ENCODE measurements around the gene FNBP1.

GRCh38 chr9:130023994-130024596 is 18.9 kb downstream of the FNBP1 start:
- no peak for TF ChIP-seq FOXP1 (CRISPR knock-in tag; IDR thresholded peaks at IDR 0.05; ENCODE audit: borderline replicate concordance)
- no peak for TF ChIP-seq MLX (CRISPR knock-in tag; IDR thresholded peaks at IDR 0.05)
- TF ChIP-seq NFE2L1 (CRISPR knock-in tag; IDR thresholded peaks at IDR 0.05): no peak
- TF ChIP-seq HMGXB4 (CRISPR knock-in tag; IDR thresholded peaks at IDR 0.05): no peak
- TF ChIP-seq CTCF (IDR thresholded peaks at IDR 0.05): no peak
- TF ChIP-seq ATF1 (CRISPR knock-in tag; IDR thresholded peaks at IDR 0.05): no peak
- TF ChIP-seq USF1 (CRISPR knock-in tag; IDR thresholded peaks at IDR 0.05): no peak
- TF ChIP-seq ZSCAN18 (CRISPR knock-in tag; IDR thresholded peaks at IDR 0.05): no peak
- no peak for TF ChIP-seq ZNF396 (CRISPR knock-in tag; IDR thresholded peaks at IDR 0.05; ENCODE audit: borderline replicate concordance)
- no peak for TF ChIP-seq CREB1 (CRISPR knock-in tag; IDR thresholded peaks at IDR 0.05)
- TF ChIP-seq E2F4 (CRISPR knock-in tag; IDR thresholded peaks at IDR 0.05; ENCODE audit: borderline replicate concordance, low read depth): no peak
- TF ChIP-seq AFF4 (CRISPR knock-in tag; IDR thresholded peaks at IDR 0.05; ENCODE audit: borderline replicate concordance): no peak
- no peak for TF ChIP-seq NR3C1 (CRISPR knock-in tag; conservative IDR thresholded peaks at IDR 0.05; ENCODE audit: low read depth)
- no peak for TF ChIP-seq TCF7 (CRISPR knock-in tag; IDR thresholded peaks at IDR 0.05; ENCODE audit: low read depth)
